Fibroblast of lung (primary cell): ENCODE data around the gene FCRLB. TPM values are rescaled to one million over a fixed set of nuclear protein-coding genes. Genes with fewer than 3 reads are reported as not detected.

Source experiments
- DNase-seq, 2 donors: peaks; one replicate each; pipeline versions ENCODE4 v3.0.0 to v3.0.0-alpha.2; 2010; ENCODE audit warnings: low read depth in 2 of 2
- H2AFZ ChIP-seq: 2 replicates; pipeline ENCODE4 v1.5.1; 2012; ENCODE audit warnings: low read length, control low read depth, inconsistent platforms
- H3K27ac ChIP-seq: 2 replicates; pipeline ENCODE4 v1.5.1; 2011; ENCODE audit warnings: low read length, control low read depth; ENCODE audit not compliant: insufficient read depth
- H3K27me3 ChIP-seq: 2 replicates; pipeline ENCODE4 v1.5.1; 2011; ENCODE audit warnings: mild to moderate bottlenecking, low read length; ENCODE audit not compliant: control insufficient read depth, insufficient read depth
- H3K36me3 ChIP-seq: 2 replicates; pipeline ENCODE4 v1.5.1; 2011; ENCODE audit warnings: low read length; ENCODE audit not compliant: control insufficient read depth, insufficient read depth
- H3K4me1 ChIP-seq: 2 replicates; pipeline ENCODE4 v1.5.1; 2011; ENCODE audit warnings: low read length; ENCODE audit not compliant: control insufficient read depth, insufficient read depth; ENCODE audit errors: extremely low read depth
- H3K4me2 ChIP-seq: 2 replicates; pipeline ENCODE4 v1.5.1; 2011; ENCODE audit warnings: low read length, control low read depth; ENCODE audit not compliant: insufficient read depth; ENCODE audit errors: extremely low read depth
- H3K4me3 ChIP-seq, 4 experiments: fragments of 200-600 bp in 1 of 4; sonication (generic) in 1 of 4; replicated peaks in 1 of 4; 2 replicates each; pipeline ENCODE4 v1.5.1; 2011 to 2016; ENCODE audit warnings: low read length in 4 of 4, low read depth in 3 of 4, mild to moderate bottlenecking in 3 of 4, control low read depth in 2 of 4, inconsistent platforms in 1 of 4, mixed read lengths in 1 of 4; ENCODE audit not compliant: insufficient read depth in 1 of 4; ENCODE audit errors: control extremely low read depth in 1 of 4
- H3K79me2 ChIP-seq: 2 replicates; pipeline ENCODE4 v1.5.1; 2012; ENCODE audit warnings: mild to moderate bottlenecking, low read length, inconsistent platforms; ENCODE audit not compliant: control insufficient read depth, insufficient read depth
- H3K9ac ChIP-seq: 2 replicates; pipeline ENCODE4 v1.5.1; 2011; ENCODE audit warnings: mild to moderate bottlenecking, low read length, control low read depth; ENCODE audit not compliant: insufficient read depth
- H3K9me3 ChIP-seq: 2 replicates; pipeline ENCODE4 v1.5.1; 2012; ENCODE audit warnings: low read depth, low read length; ENCODE audit not compliant: control insufficient read depth, insufficient read depth
- H4K20me1 ChIP-seq: 2 replicates; pipeline ENCODE4 v1.5.1; 2011; ENCODE audit warnings: low read length; ENCODE audit not compliant: control insufficient read depth, insufficient read depth; ENCODE audit errors: extremely low read depth
- CTCF ChIP-seq, 2 donors: IDR thresholded peaks in 1 of 2; conservative IDR thresholded peaks in 1 of 2; 1 replicate in 1 of 2; 2 replicates in 1 of 2; pipeline ENCODE4 v1.5.1; 2011 to 2012; ENCODE audit warnings: low read length in 2 of 2, control low read depth in 1 of 2, inconsistent platforms in 1 of 2, low read depth in 1 of 2, mild to moderate bottlenecking in 1 of 2
- EZH2 ChIP-seq: IDR thresholded peaks from 2 replicates; pipeline ENCODE4 v1.5.1; 2012; ENCODE audit warnings: low read length, control low read depth, mild to moderate bottlenecking; ENCODE audit errors: missing control alignments
- polyA plus RNA-seq, 2 donors: library from polyadenylated mRNA; depleted of rRNA in 1 of 2; stranded (reverse) in 1 of 2; unstranded in 1 of 2; fragments of >200 nt; gene quantifications; 2 replicates each; pipeline ENCODE4 v1.2.1, GENCODE V29; 2011 to 2012; ENCODE audit warnings: missing spikeins in 1 of 2
- total RNA-seq: library from RNA; depleted of rRNA; stranded (reverse); fragments of >200 nt; gene quantifications from 2 replicates; pipeline ENCODE4 v1.2.1, GENCODE V29; 2014

The FCRLB gene
- total and polyA plus RNA-seq, 2 donors (not counting 1 experiment from before 2014, with no cell fraction given): 0.45 to 1.2 TPM

GRCh38 chr1:161720422-161720821 lies 922 bp upstream of the FCRLB start:
- no peak overlapping the region for H3K27ac ChIP-seq
- no peak overlapping the region for H3K9ac ChIP-seq
- H4K20me1 ChIP-seq: no peaks in the 10 kb centered on the region
- no peaks in the 10 kb centered on the region for H3K79me2 ChIP-seq
- H3K4me1 ChIP-seq: peaks cover 7% of the 10 kb centered on the region
- H3K36me3 ChIP-seq: no peaks in the 10 kb centered on the region
- no peak overlapping the region for H2AFZ ChIP-seq
- no peak overlapping the region for H3K4me3 ChIP-seq
- no peak overlapping the region for H3K4me2 ChIP-seq
- no peak for DNase-seq
- no peak for TF ChIP-seq CTCF (conservative IDR thresholded peaks at IDR 0.05 in 1 of 2, IDR thresholded peaks at IDR 0.05 in 1 of 2; ENCODE audit: low read depth in 1 of 2, low read length in 2 of 2)
- TF ChIP-seq EZH2: no peak
- H3K9me3 ChIP-seq: no peaks in the 10 kb centered on the region
- H3K27me3 ChIP-seq: no peaks in the 10 kb centered on the region

GRCh38 chr1:161721738-161722343 lies 497 bp downstream of the FCRLB start:
- Histone ChIP-seq H3K27ac (peak overlapping the region; percentile 56), H2AFZ (no peak overlapping the region), H3K27me3 (no peaks in the 10 kb centered on the region), H3K79me2 (no peaks in the 10 kb centered on the region), H3K9me3 (no peaks in the 10 kb centered on the region), H3K9ac (no peak overlapping the region), H4K20me1 (no peaks in the 10 kb centered on the region), H3K4me2 (no peak overlapping the region), H3K4me3 (no peak overlapping the region), H3K36me3 (no peaks in the 10 kb centered on the region), H3K4me1 (peaks cover 11% of the 10 kb centered on the region)
- no peak for TF ChIP-seq CTCF (conservative IDR thresholded peaks at IDR 0.05 in 1 of 2, IDR thresholded peaks at IDR 0.05 in 1 of 2; ENCODE audit: low read depth in 1 of 2, low read length in 2 of 2)
- no peak for TF ChIP-seq EZH2
- peak; percentile 52 to 89 for DNase-seq

GRCh38 chr1:161722406-161722805 lies 1.1 kb downstream of the FCRLB start:
- Histone ChIP-seq H3K4me3 (no peak overlapping the region), H3K4me2 (no peak overlapping the region), H3K27ac (peak overlapping the region; percentile 34), H2AFZ (no peak overlapping the region), H3K4me1 (peaks cover 11% of the 10 kb centered on the region), H3K27me3 (no peaks in the 10 kb centered on the region), H4K20me1 (no peaks in the 10 kb centered on the region), H3K36me3 (no peaks in the 10 kb centered on the region), H3K79me2 (no peaks in the 10 kb centered on the region), H3K9ac (no peak overlapping the region), H3K9me3 (no peaks in the 10 kb centered on the region)
- DNase-seq: no peak
- TF ChIP-seq CTCF (conservative IDR thresholded peaks at IDR 0.05 in 1 of 2, IDR thresholded peaks at IDR 0.05 in 1 of 2; ENCODE audit: low read depth in 1 of 2, low read length in 2 of 2): no peak
- no peak for TF ChIP-seq EZH2
